ENCODE results near the gene BRINP2.

DNA sequence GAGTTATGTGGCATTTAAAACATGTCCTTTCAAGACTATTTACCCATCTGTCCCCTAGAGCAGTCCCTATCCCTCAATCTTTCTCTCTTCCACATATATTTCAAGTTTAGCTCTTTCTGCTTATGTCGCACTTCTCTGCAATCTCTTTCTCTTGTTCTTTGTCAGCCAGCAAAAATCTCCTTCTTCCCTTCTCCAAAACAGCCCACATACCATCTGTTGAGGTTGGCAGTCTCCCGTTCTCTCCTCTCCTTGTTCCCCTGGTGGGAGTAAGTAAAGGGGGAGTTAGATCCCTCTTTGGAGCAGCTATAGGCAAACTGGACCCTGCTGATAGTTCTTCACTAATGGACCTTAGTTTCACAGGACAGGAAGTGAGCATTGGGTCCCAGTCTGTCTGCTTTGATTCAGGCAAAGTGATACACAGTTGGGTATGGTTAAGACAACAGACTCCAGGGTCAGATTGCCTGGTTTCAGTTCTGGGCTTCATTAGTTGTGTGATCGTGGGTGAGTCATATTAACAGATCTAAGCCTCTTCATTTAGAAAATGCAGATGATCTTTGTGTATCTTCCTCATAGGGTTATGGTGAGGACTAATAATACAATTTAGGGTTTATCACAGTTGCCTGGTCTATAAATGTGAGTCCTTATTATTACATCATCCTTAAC, 19.7 kb downstream of the BRINP2 start:
- TF ChIP-seq, protein P1, sequence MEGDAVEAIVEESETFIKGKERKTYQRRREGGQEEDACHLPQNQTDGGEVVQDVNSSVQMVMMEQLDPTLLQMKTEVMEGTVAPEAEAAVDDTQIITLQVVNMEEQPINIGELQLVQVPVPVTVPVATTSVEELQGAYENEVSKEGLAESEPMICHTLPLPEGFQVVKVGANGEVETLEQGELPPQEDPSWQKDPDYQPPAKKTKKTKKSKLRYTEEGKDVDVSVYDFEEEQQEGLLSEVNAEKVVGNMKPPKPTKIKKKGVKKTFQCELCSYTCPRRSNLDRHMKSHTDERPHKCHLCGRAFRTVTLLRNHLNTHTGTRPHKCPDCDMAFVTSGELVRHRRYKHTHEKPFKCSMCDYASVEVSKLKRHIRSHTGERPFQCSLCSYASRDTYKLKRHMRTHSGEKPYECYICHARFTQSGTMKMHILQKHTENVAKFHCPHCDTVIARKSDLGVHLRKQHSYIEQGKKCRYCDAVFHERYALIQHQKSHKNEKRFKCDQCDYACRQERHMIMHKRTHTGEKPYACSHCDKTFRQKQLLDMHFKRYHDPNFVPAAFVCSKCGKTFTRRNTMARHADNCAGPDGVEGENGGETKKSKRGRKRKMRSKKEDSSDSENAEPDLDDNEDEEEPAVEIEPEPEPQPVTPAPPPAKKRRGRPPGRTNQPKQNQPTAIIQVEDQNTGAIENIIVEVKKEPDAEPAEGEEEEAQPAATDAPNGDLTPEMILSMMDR (IDR thresholded peaks at IDR 0.05): no peak
- no peak for TF ChIP-seq ZFX (IDR thresholded peaks at IDR 0.05; ENCODE audit: borderline replicate concordance)

Data from 22Rv1 (cell line).